ENCODE measurements around the gene PCDHGB3. TPM values are rescaled to one million over a fixed set of nuclear protein-coding genes. Genes with fewer than 3 reads are reported as not detected.
"Not testable (repeated sequence)": the region's sequence is repeated elsewhere in the genome, so short reads cannot be mapped to it uniquely, and the experiment has no call there.

The PCDHGB3 gene
- polyA plus RNA-seq, 4 donors, result 0.31 to 0.43 TPM; not detected in 2

DNA sequence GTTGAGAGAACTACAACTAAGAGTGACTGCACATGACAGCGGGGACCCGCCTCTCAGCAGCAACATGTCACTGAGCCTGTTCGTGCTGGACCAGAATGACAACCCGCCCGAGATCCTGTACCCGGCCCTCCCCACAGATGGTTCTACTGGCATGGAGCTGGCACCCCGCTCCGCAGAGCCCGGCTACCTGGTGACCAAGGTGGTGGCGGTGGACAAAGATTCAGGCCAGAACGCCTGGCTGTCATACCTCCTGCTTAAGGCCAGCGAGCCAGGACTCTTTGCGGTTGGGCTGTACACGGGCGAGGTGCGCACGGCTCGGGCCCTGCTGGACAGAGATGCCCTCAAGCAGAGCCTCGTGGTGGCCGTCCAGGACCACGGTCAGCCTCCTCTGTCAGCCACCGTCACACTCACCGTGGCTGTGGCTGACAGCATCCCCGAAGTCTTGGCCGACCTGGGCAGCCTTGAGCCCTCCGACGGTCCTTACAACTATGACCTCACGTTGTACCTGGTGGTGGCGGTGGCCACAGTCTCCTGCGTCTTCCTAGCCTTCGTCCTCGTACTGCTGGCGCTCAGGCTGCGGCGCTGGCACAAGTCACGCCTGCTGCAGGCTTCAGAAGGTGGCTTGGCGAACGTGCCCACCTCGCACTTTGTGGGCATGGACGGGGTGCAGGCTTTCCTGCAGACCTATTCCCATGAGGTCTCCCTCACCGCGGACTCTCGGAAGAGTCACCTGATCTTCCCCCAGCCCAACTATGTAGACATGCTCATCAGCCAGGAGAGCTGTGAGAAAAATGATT, 14.6 kb downstream of the PCDHGB3 start:
- peaks cover 3 to 56% of the 10 kb centered on the region in 2 donors for H3K9me3 ChIP-seq (ENCODE audit: control insufficient read depth in 2 of 2, insufficient read depth in 1 of 2, low read depth in 1 of 2, low read length in 1 of 2)
- 55 to 62% (median 58%) methylated on average over 43 of the region's 43 CpGs for WGBS, 3 donors
- no peak overlapping the region for H3K27ac ChIP-seq (ENCODE audit: low read depth in 1 of 3, low read length in 2 of 3)
- H3K27me3 ChIP-seq (ENCODE audit: control insufficient read depth in 3 of 3, insufficient read depth in 3 of 3, low read length in 3 of 3), result peaks cover 0 to 35% (median 15%) of the 10 kb centered on the region in 3 donors
- no peak for FAIRE-seq
- no peak overlapping the region for H3K4me3 ChIP-seq (ENCODE audit: low read depth in 1 of 3, low read length in 3 of 3)
- no peaks in the 10 kb centered on the region for H3K4me1 ChIP-seq (ENCODE audit: control insufficient read depth in 3 of 3, insufficient read depth in 2 of 3, low read depth in 1 of 3, low read length in 2 of 3)
- DNase-seq, result no peak
- no peaks in the 10 kb centered on the region for H3K36me3 ChIP-seq (ENCODE audit: control insufficient read depth in 3 of 3, insufficient read depth in 2 of 3, low read depth in 1 of 3, low read length in 3 of 3)

DNA sequence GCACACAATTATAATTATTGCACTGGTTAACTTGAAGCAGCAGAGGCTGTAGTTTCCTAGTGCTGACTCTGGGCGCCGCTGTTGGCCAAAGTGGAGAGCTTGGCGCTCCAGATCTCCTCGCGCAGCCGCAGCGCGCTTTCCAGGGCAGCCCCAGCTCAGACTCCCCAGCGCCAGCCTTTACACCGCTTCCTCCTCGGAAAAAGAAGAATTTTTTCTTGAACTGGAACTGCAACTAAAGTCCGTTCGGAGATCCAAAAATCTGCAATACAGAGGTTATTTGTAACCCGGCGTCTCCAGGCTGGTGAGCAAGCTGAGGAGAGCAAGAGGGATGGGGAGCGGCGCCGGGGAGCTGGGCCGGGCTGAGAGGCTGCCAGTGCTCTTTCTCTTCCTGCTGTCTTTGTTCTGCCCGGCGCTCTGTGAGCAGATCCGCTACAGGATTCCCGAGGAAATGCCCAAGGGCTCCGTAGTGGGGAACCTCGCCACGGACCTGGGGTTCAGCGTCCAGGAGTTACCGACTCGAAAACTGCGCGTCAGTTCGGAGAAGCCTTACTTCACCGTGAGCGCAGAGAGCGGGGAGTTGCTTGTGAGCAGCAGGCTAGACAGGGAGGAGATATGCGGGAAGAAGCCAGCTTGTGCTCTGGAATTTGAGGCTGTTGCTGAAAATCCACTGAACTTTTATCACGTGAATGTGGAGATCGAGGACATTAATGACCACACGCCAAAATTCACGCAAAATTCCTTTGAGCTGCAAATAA, 17.7 kb downstream of the PCDHGB3 start, which contains the start of gene PCDHGB4:
Gene PCDHGB4, plus strand, starts transcription at position 142 of the 755 bp plus-strand sequence. Its CDS starts 187 bp downstream, at position 329.
- H3K4me1 ChIP-seq (ENCODE audit: control insufficient read depth in 3 of 3, insufficient read depth in 2 of 3, low read depth in 1 of 3, low read length in 2 of 3); H3K36me3 ChIP-seq (ENCODE audit: control insufficient read depth in 3 of 3, insufficient read depth in 2 of 3, low read depth in 1 of 3, low read length in 3 of 3); H3K4me3 ChIP-seq (ENCODE audit: low read depth in 1 of 3, low read length in 3 of 3); H3K27ac ChIP-seq (ENCODE audit: low read depth in 1 of 3, low read length in 2 of 3); FAIRE-seq: not testable (repeated sequence)
- WGBS, 3 donors, result 14 to 42% (median 39%) methylated on average over 17 to 22 of the region's 40 CpGs
- Histone ChIP-seq H3K27me3 (ENCODE audit: control insufficient read depth in 3 of 3, insufficient read depth in 3 of 3, low read length in 3 of 3) (peaks cover 0 to 40% (median 17%) of the 10 kb centered on the region in 3 donors), H3K9me3 (ENCODE audit: control insufficient read depth in 2 of 2, insufficient read depth in 1 of 2, low read depth in 1 of 2, low read length in 1 of 2) (peaks cover 7 to 58% of the 10 kb centered on the region in 2 donors)
- DNase-seq, result peak in 1 of 2 donors; percentile 30

DNA sequence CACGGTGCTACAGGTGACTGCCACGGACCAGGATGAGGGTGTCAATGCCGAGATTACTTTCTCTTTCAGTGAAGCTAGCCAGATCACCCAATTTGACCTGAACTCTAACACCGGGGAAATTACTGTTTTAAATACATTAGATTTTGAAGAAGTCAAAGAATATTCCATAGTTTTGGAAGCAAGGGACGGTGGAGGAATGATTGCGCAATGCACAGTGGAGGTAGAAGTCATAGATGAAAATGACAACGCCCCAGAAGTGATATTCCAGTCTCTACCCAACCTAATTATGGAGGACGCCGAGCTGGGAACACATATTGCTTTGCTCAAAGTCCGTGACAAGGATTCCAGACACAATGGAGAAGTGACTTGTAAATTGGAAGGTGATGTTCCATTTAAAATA, 18.6 kb downstream of the PCDHGB3 start:
- H3K4me3 ChIP-seq (ENCODE audit: low read depth in 1 of 3, low read length in 3 of 3), result no peak overlapping the region
- H3K9me3 ChIP-seq (ENCODE audit: control insufficient read depth in 2 of 2, insufficient read depth in 1 of 2, low read depth in 1 of 2, low read length in 1 of 2), result peaks cover 8 to 58% of the 10 kb centered on the region in 2 donors
- DNase-seq (no peak), FAIRE-seq (no peak)
- 49 to 56% (median 49%) methylated on average over 10 of the region's 10 CpGs for WGBS, 3 donors
- no peaks in the 10 kb centered on the region for H3K4me1 ChIP-seq (ENCODE audit: control insufficient read depth in 3 of 3, insufficient read depth in 2 of 3, low read depth in 1 of 3, low read length in 2 of 3)
- H3K36me3 ChIP-seq (ENCODE audit: control insufficient read depth in 3 of 3, insufficient read depth in 2 of 3, low read depth in 1 of 3, low read length in 3 of 3), result no peaks in the 10 kb centered on the region
- H3K27ac ChIP-seq (ENCODE audit: low read depth in 1 of 3, low read length in 2 of 3), result no peak overlapping the region
- H3K27me3 ChIP-seq (ENCODE audit: control insufficient read depth in 3 of 3, insufficient read depth in 3 of 3, low read length in 3 of 3), result peaks cover 0 to 39% (median 17%) of the 10 kb centered on the region in 3 donors

DNA sequence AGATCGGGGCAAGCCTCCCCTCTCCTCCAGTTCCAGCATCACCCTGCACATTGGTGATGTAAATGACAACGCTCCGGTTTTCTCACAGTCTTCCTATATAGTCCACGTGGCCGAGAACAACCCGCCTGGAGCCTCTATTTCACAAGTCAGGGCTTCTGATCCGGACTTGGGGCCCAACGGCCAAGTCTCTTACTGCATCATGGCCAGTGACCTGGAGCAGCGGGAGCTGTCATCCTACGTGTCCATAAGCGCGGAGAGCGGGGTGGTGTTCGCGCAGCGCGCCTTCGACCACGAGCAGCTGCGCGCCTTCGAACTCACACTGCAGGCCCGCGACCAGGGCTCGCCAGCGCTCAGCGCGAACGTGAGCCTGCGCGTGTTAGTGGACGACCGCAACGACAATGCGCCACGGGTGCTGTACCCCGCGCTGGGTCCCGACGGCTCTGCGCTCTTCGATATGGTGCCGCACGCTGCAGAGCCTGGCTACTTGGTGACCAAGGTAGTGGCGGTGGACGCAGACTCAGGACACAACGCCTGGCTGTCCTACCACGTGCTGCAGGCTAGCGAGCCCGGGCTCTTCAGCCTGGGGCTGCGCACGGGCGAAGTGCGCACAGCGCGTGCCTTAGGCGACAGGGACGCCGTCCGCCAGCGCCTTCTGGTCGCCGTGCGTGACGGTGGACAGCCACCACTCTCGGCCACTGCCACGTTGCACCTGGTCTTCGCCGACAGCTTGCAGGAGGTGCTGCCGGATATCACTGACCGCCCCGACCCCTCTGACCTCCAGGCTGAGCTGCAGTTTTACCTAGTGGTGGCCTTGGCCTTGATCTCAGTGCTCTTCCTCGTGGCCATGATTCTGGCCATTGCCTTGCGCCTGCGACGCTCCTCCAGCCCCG, 19.4 kb downstream of the PCDHGB3 start:
- DNase-seq (no peak), FAIRE-seq (no peak)
- Histone ChIP-seq H3K36me3 (ENCODE audit: control insufficient read depth in 3 of 3, insufficient read depth in 2 of 3, low read depth in 1 of 3, low read length in 3 of 3) (no peaks in the 10 kb centered on the region), H3K4me1 (ENCODE audit: control insufficient read depth in 3 of 3, insufficient read depth in 2 of 3, low read depth in 1 of 3, low read length in 2 of 3) (no peaks in the 10 kb centered on the region), H3K27ac (ENCODE audit: low read depth in 1 of 3, low read length in 2 of 3) (no peak overlapping the region), H3K27me3 (ENCODE audit: control insufficient read depth in 3 of 3, insufficient read depth in 3 of 3, low read length in 3 of 3) (peaks cover 0 to 36% (median 22%) of the 10 kb centered on the region in 3 donors), H3K4me3 (ENCODE audit: low read depth in 1 of 3, low read length in 3 of 3) (no peak overlapping the region), H3K9me3 (ENCODE audit: control insufficient read depth in 2 of 2, insufficient read depth in 1 of 2, low read depth in 1 of 2, low read length in 1 of 2) (peaks cover 8 to 58% of the 10 kb centered on the region in 2 donors)
- 43 to 63% (median 63%) methylated on average over 70 to 77 of the region's 77 CpGs for WGBS, 3 donors

DNA sequence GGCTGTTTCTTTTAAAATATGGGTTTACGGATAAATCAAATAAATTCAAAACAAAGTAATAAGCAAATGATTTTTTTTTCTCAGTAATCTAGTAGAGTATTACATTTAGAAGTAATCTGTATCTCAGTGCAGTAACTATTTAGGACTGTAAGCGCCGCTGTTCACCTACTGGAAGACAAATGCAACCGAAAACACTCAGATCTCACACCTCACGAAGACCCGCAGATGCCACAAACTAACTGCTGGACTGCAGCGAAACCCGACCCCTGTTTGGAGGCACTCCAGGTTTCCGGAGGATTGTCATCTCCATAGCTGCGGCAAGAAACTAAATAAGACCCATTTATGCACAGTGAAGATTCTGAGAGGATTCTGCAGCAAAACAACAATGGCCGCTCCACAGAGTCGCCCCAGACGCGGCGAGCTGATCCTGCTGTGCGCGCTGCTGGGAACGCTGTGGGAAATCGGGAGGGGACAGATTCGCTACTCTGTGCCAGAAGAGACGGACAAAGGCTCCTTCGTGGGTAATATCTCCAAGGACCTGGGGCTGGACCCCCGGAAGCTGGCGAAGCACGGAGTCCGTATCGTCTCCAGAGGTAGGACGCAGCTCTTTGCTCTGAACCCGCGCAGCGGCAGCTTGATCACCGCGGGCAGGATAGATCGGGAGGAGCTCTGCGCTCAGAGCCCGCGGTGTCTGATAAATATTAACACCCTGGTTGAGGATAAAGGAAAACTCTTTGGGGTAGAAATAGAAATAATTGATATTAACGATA, 22.6 kb downstream of the PCDHGB3 start, which contains the start of gene PCDHGA8:
Gene PCDHGA8, plus strand, starts transcription at position 205 of the 770 bp plus-strand sequence. Its CDS starts 181 bp downstream, at position 386.
- no peak within 1 kb of the TSS for H3K4me3 ChIP-seq (ENCODE audit: low read depth in 1 of 3, low read length in 3 of 3)
- 31 to 47% (median 46%) methylated on average over 38 of the region's 38 CpGs for WGBS, 3 donors
- peaks cover 8 to 51% of the 10 kb centered on the region in 2 donors for H3K9me3 ChIP-seq (ENCODE audit: control insufficient read depth in 2 of 2, insufficient read depth in 1 of 2, low read depth in 1 of 2, low read length in 1 of 2)
- H3K4me1 ChIP-seq (ENCODE audit: control insufficient read depth in 3 of 3, insufficient read depth in 2 of 3, low read depth in 1 of 3, low read length in 2 of 3), result no peaks in the 10 kb centered on the region
- no peak for DNase-seq
- H3K27ac ChIP-seq (ENCODE audit: low read depth in 1 of 3, low read length in 2 of 3), result no peak within 1 kb of the TSS
- H3K27me3 ChIP-seq (ENCODE audit: control insufficient read depth in 3 of 3, insufficient read depth in 3 of 3, low read length in 3 of 3), result peaks cover 0 to 31% (median 23%) of the 10 kb centered on the region in 3 donors
- H3K36me3 ChIP-seq (ENCODE audit: control insufficient read depth in 3 of 3, insufficient read depth in 2 of 3, low read depth in 1 of 3, low read length in 3 of 3), result no peaks in the 10 kb centered on the region
- no peak for FAIRE-seq

DNA sequence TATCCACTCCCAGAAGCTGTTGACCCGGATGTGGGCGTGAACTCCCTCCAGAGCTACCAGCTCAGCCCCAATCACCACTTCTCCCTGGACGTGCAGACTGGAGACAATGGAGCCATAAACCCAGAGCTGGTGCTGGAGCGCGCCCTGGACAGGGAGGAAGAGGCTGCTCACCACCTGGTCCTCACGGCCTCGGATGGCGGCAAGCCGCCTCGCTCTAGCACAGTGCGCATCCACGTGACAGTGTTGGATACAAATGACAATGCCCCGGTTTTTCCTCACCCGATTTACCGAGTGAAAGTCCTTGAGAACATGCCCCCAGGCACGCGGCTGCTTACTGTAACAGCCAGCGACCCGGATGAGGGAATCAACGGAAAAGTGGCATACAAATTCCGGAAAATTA, 23.2 kb downstream of the PCDHGB3 start:
- no peak for DNase-seq
- Histone ChIP-seq H3K36me3 (ENCODE audit: control insufficient read depth in 3 of 3, insufficient read depth in 2 of 3, low read depth in 1 of 3, low read length in 3 of 3) (no peaks in the 10 kb centered on the region), H3K4me3 (ENCODE audit: low read depth in 1 of 3, low read length in 3 of 3) (no peak overlapping the region), H3K27ac (ENCODE audit: low read depth in 1 of 3, low read length in 2 of 3) (no peak overlapping the region), H3K27me3 (ENCODE audit: control insufficient read depth in 3 of 3, insufficient read depth in 3 of 3, low read length in 3 of 3) (peaks cover 0 to 29% (median 22%) of the 10 kb centered on the region in 3 donors), H3K9me3 (ENCODE audit: control insufficient read depth in 2 of 2, insufficient read depth in 1 of 2, low read depth in 1 of 2, low read length in 1 of 2) (peaks cover 8 to 52% of the 10 kb centered on the region in 2 donors), H3K4me1 (ENCODE audit: control insufficient read depth in 3 of 3, insufficient read depth in 2 of 3, low read depth in 1 of 3, low read length in 2 of 3) (no peaks in the 10 kb centered on the region)
- WGBS, 3 donors, result 40 to 52% (median 50%) methylated on average over 21 of the region's 21 CpGs
- FAIRE-seq, result no peak

DNA sequence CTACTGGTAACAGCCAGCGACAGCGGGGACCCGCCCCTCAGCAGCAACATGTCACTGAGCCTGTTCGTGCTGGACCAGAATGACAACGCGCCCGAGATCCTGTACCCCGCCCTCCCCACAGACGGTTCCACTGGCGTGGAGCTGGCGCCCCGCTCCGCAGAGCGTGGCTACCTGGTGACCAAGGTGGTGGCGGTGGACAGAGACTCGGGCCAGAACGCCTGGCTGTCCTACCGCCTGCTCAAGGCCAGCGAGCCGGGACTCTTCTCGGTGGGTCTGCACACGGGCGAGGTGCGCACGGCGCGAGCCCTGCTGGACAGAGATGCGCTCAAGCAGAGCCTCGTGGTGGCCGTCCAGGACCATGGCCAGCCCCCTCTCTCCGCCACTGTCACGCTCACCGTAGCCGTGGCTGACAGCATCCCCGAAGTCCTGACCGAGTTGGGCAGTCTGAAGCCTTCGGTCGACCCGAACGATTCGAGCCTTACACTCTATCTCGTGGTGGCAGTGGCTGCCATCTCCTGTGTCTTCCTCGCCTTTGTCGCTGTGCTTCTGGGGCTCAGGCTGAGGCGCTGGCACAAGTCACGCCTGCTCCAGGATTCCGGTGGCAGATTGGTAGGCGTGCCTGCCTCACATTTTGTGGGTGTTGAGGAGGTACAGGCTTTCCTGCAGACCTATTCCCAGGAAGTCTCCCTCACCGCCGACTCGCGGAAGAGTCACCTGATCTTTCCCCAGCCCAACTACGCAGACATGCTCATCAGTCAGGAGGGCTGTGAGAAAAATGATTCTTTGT, 24.6 kb downstream of the PCDHGB3 start:
- 45 to 56% (median 47%) methylated on average over 33 to 46 of the region's 53 CpGs for WGBS, 3 donors
- H3K4me3 ChIP-seq (ENCODE audit: low read depth in 1 of 3, low read length in 3 of 3); H3K36me3 ChIP-seq (ENCODE audit: control insufficient read depth in 3 of 3, insufficient read depth in 2 of 3, low read depth in 1 of 3, low read length in 3 of 3); FAIRE-seq; H3K27ac ChIP-seq (ENCODE audit: low read depth in 1 of 3, low read length in 2 of 3); DNase-seq; H3K4me1 ChIP-seq (ENCODE audit: control insufficient read depth in 3 of 3, insufficient read depth in 2 of 3, low read depth in 1 of 3, low read length in 2 of 3): not testable (repeated sequence)
- Histone ChIP-seq H3K9me3 (ENCODE audit: control insufficient read depth in 2 of 2, insufficient read depth in 1 of 2, low read depth in 1 of 2, low read length in 1 of 2) (peaks cover 5 to 51% of the 10 kb centered on the region in 2 donors), H3K27me3 (ENCODE audit: control insufficient read depth in 3 of 3, insufficient read depth in 3 of 3, low read length in 3 of 3) (peaks cover 0 to 33% (median 27%) of the 10 kb centered on the region in 3 donors)
